Stimulated activated CD4-positive, alpha-beta T cell treated with anti-CD3 and anti-CD28 coated beads, TNF-alpha, amount 100 ng/mL, for 48 hours (primary cell): Measurements from ENCODE around the gene RAPSN.

Experiments used
- DNase-seq, 3 donors: peaks; one replicate each; pipeline ENCODE4 v3.0.0-alpha.2; 2020; ENCODE audit warnings: low read depth in 3 of 3

Gene RAPSN

GRCh38 chr11:47434011-47434786, 14.7 kb downstream of the RAPSN start:
- no peak for DNase-seq

GRCh38 chr11:47433157-47433556, 15.8 kb downstream of the RAPSN start:
- DNase-seq: no peak

GRCh38 chr11:47431356-47432083, 17.4 kb downstream of the RAPSN start:
- no peak for DNase-seq

- DNase-seq: no peak
Observed at GRCh38 chr11:47430524-47430923, 18.4 kb downstream of the RAPSN start.

GRCh38 chr11:47426062-47426956, 22.6 kb downstream of the RAPSN start, which contains the start of gene PSMC3:
Gene PSMC3, minus strand, starts transcription at chr11:47426439. Its CDS starts 160 bp downstream, at chr11:47426279.
- DNase-seq: peak; percentile 98 to 99 (median 99)

- no peak for DNase-seq
Observed at GRCh38 chr11:47425611-47426010, 23.3 kb downstream of the RAPSN start.

- DNase-seq: no peak
Observed at GRCh38 chr11:47418454-47419259, 30.3 kb downstream of the RAPSN start.

GRCh38 chr11:47417712-47418111, 31.2 kb downstream of the RAPSN start:
- DNase-seq: no peak

GRCh38 chr11:47415949-47416472, 32.9 kb downstream of the RAPSN start:
- no peak for DNase-seq

GRCh38 chr11:47415091-47415854, 33.7 kb downstream of the RAPSN start:
- no peak for DNase-seq

GRCh38 chr11:47414685-47415070, 34.3 kb downstream of the RAPSN start:
- DNase-seq: no peak

- no peak for DNase-seq
Observed at GRCh38 chr11:47413908-47414684, 34.8 kb downstream of the RAPSN start.

GRCh38 chr11:47413351-47413750, 35.6 kb downstream of the RAPSN start:
- DNase-seq: no peak

GRCh38 chr11:47411884-47412746, 36.8 kb downstream of the RAPSN start:
- peak in 2 of 3 donors; percentile 45 to 53 for DNase-seq

- DNase-seq: no peak
Observed at GRCh38 chr11:47410370-47411264, 38.3 kb downstream of the RAPSN start.

GRCh38 chr11:47409440-47410369, 39.2 kb downstream of the RAPSN start:
- DNase-seq: no peak
